Right cardiac atrium (tissue), 5 donors: Measurements from ENCODE around the gene GLI3. TPM values are rescaled to one million over a fixed set of nuclear protein-coding genes. Genes with fewer than 3 reads are reported as not detected.

Experiments used
- ATAC-seq, 2 donors: fragments of 200-7000 bp; cut with Tn5 transposase; one replicate each; pipeline versions ENCODE4 v1.8.0 to v1.9.1; 2020; ENCODE audit warnings: moderate library complexity in 2 of 2, mild to moderate bottlenecking in 1 of 2
- DNase-seq, 3 donors: peaks; one replicate each; pipeline ENCODE4 v3.0.0-alpha.2; 2020
- H3K27ac ChIP-seq: one replicate; pipeline ENCODE4 v1.5.1; 2013; ENCODE audit warnings: mild to moderate bottlenecking, low read length, control low read depth, moderate library complexity
- H3K27me3 ChIP-seq: one replicate; pipeline ENCODE4 v1.6.1; 2013; ENCODE audit not compliant: control insufficient read depth, insufficient read depth
- H3K4me1 ChIP-seq: one replicate; pipeline ENCODE4 v1.6.1; 2013; ENCODE audit warnings: low read length; ENCODE audit not compliant: control insufficient read depth, insufficient read depth
- H3K4me3 ChIP-seq: one replicate; pipeline ENCODE4 v1.5.1; 2013; ENCODE audit warnings: low read length, control low read depth
- H3K9me3 ChIP-seq: one replicate; pipeline ENCODE4 v1.6.1; 2013; ENCODE audit warnings: low read length; ENCODE audit not compliant: control insufficient read depth
- WGBS: extraction: QIAGEN DNeasy Blood & Tissue Kit; methylation state at CpG from one replicate; pipeline ENCODE4 v1.1.7; 2013; 5-methylcytosine and 5-hydroxymethylcytosine counted together
- intact Hi-C, 4 donors: fragments of 100-400 bp; cut with DNase I; formaldehyde crosslinking; loops; one replicate each; pipeline versions ENCODE4 v1.11.0 to v1.14.0; 2022 to 2023
- polyA plus RNA-seq: library from polyadenylated mRNA; stranded (reverse); fragments of 200-250 nt; gene quantifications from one replicate; pipeline ENCODE4 v1.2.3, GENCODE V29; 2013
- total RNA-seq, 4 donors: library from RNA; stranded (reverse); fragmentation: NEBNext Ultra II Directional; extraction: Animal tissue kit (Norgen Biotek cat#: 25700); gene quantifications; one replicate each; pipeline ENCODE4 v1.2.1, GENCODE V29; 2021
- donor health status: healthy with polysubstance abuse.
- donor health status: DM: no; HTN: yes; CAD: no.
- donor health status: DM: no; HTN: no; CAD: no.
- donor health status: DM: no; HTN: yes; CAD: no; lungs with severe emphysema.
- donor health status: DM: yes; HTN: yes; CAD: no.

Gene GLI3
- total and polyA plus RNA-seq, 5 donors = 0.50 to 3.5 (median 2.5) TPM

DNA sequence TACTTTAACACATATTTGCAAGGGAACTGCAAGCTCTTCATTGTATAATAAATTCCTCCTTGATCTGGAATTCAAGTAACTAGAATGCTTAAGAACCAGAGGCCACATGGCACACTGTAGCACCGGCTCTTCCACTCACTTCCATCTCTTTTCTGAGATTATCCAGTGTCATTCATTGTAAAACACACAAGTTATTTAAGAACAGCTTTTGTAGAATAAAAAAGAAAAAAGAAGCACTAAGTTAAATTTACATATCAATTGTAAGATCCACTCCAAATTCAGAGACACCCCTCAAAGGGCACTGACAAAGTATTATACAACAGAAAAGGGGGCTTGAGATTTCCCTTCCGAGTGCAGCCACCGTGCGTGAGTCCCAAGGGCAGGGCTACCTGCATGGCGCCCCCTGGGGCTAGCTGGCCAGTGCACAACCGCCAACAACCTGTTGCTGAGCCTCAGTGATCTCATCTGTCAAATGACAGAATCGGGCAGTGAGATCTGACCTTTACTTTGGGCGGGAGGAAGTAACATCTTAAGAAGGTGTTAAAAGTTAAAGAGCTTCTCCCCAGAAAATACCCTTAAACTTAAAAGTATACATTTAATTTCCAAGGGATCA, 12.5 kb downstream of the GLI3 start:
- intact Hi-C loops = no loop called here
- WGBS = 93% methylated on average over 8 of the region's 8 CpGs
- Histone ChIP-seq H3K27me3 (no peaks in the 10 kb centered on the region), H3K4me1 (no peaks in the 10 kb centered on the region), H3K4me3 (no peak overlapping the region), H3K27ac (no peak overlapping the region), H3K9me3 (no peaks in the 10 kb centered on the region)
- no peak for DNase-seq
- no peak for ATAC-seq

DNA sequence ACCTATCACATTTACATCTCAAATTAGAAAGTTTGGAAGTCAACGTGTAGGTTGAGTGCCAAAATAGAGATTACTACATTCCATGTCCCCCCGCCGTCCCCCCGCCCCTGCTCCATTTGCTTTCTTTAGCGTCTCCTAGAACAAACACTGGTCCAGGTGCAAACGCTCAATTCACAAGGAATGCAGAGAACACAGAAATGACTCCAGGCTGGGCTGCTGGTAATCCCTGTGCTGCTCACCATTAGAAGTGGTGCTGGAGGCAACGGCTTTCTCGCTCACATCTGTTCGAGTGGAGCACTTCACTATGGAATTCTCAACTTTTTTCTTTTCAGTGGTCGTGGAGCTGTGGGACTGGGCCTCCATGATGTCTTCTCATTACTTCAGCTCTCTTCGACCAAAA, 14.1 kb downstream of the GLI3 start:
- H3K4me1 ChIP-seq = no peaks in the 10 kb centered on the region
- 76% methylated on average over 11 of the region's 11 CpGs for WGBS
- H3K27me3 ChIP-seq = no peaks in the 10 kb centered on the region
- intact Hi-C loops = no loop called here
- H3K4me3 ChIP-seq = no peak overlapping the region
- ATAC-seq (no peak), DNase-seq (no peak)
- H3K27ac ChIP-seq = no peak overlapping the region
- no peaks in the 10 kb centered on the region for H3K9me3 ChIP-seq

DNA sequence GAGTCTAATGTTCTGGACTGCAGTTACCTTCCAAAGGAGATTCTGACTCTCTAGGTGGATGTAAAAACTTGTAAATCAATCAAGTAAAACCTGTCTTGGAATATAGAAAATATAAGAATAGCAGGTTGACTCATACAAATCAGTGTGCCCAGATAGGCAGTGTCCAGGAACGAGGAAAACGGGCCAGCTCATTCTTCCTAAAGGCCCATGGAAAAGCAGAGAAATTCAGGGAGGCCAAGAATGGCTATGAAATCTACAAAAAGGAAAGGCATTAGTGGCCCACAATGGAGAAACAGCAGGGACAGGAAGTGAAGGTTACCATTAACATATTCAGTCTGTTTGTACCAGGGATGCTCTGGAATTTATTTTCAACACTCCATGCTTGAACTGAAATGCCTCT, 14.9 kb downstream of the GLI3 start:
- Histone ChIP-seq H3K4me1 (no peaks in the 10 kb centered on the region), H3K4me3 (no peak overlapping the region), H3K27me3 (no peaks in the 10 kb centered on the region), H3K9me3 (no peaks in the 10 kb centered on the region), H3K27ac (no peak overlapping the region)
- no peak for DNase-seq
- over 99% methylated on average over 2 of the region's 2 CpGs for WGBS
- no peak for ATAC-seq
- intact Hi-C loops = no loop called here

DNA sequence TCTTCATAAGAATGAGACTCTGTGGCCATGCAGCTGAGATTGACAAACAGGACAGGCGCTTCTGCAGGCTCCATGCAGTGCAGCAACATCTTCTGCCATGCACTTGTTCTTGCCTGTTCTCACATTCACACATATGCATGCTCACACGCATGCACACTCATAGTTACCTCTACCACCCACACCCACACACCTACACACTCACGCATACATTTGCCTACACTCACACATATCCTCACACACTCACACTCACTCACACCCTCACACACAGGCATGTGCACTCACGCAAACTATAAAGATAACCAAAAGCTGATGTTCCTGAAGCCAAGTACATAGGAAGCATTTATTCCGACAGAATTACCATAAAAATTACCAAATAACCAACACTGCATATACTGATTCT, 15.7 kb downstream of the GLI3 start:
- no peak for DNase-seq

DNA sequence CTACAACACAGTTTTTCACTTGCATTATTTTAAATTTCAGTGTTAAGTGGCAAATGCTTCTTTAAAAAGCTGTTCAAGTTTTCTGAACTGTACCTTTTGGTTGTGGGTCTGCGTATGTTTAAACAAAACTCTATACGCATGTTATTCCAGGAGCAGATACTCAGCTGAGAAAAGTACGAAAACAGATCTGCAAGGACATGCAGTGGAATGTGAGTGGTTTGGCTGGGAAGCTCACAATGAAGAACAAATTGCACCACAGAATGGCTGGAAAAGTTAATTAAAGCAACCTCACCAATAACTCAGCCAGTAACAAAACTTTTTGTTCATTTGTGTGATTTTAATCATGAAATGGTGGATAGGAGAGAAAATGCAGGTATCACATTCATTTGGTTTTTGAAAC, 17.6 kb downstream of the GLI3 start:
- H3K4me1 ChIP-seq = no peaks in the 10 kb centered on the region
- no peaks in the 10 kb centered on the region for H3K27me3 ChIP-seq
- DNase-seq = no peak
- 88% methylated on average over 3 of the region's 3 CpGs for WGBS
- no peak overlapping the region for H3K27ac ChIP-seq
- no peak overlapping the region for H3K4me3 ChIP-seq
- no peak for ATAC-seq
- intact Hi-C loops = loop anchor here in 1 of 4 donors (10.0 kb wide), 1 partner anchor 115 kb away; no protein-coding TSS in a partner anchor
- no peaks in the 10 kb centered on the region for H3K9me3 ChIP-seq

More for the DNA sequence above, 15.7 kb downstream of the GLI3 start:
- ATAC-seq = no peak
- Histone ChIP-seq H3K9me3 (no peaks in the 10 kb centered on the region), H3K4me3 (no peak overlapping the region), H3K4me1 (no peaks in the 10 kb centered on the region), H3K27ac (no peak overlapping the region), H3K27me3 (no peaks in the 10 kb centered on the region)
- 95% methylated on average over 5 of the region's 5 CpGs for WGBS
- intact Hi-C loops = no loop called here

DNA sequence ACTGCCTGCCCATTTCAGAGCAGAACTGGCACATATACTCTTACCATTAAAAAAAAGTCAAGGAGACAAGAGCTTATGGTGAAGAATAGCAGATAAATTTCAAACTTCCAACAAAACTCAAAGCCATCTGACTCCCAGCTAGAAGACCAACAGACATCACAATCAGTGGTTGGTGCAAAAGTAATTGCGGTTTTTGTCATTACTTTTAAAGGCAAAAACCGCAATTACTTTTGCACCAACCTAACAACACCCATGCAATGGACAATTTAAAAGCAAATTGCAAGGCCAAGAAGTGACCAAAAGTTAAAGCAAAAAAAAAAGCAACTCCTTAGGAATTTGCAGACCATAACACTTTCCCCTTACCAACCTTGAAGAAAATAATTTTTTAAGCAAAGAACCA, 18.8 kb downstream of the GLI3 start:
- intact Hi-C loops = loop anchor here in 1 of 4 donors (10.0 kb wide), 1 partner anchor 113 kb away; no protein-coding TSS in a partner anchor
- Histone ChIP-seq H3K4me3 (no peak overlapping the region), H3K27me3 (no peaks in the 10 kb centered on the region), H3K9me3 (no peaks in the 10 kb centered on the region), H3K27ac (no peak overlapping the region), H3K4me1 (no peaks in the 10 kb centered on the region)
- ATAC-seq = no peak
- DNase-seq = no peak
- WGBS = 93% methylated on average over 2 of the region's 2 CpGs

DNA sequence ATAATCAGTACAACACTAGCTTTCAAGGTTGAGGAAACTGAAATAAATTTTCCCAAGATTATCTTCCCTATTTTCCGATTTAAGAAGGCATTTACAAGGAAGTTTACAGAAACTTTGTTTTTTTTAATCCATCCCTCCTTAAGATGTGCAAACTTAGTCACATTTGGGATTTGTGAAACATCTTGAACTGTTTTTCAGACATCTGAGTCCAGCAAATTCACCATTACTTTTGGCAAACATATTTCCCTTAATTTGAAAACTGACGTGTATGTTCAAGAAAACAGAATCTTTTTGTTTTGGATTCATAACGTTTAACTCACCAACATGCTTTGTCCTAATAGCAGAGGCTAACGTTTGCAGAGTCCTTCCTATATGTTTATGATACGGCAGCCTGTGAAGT, 19.5 kb downstream of the GLI3 start:
- H3K27ac ChIP-seq = no peak overlapping the region
- 76% methylated on average over 5 of the region's 5 CpGs for WGBS
- no peaks in the 10 kb centered on the region for H3K4me1 ChIP-seq
- no peaks in the 10 kb centered on the region for H3K27me3 ChIP-seq
- intact Hi-C loops = loop anchor here in 1 of 4 donors (10.0 kb wide), 1 partner anchor 113 kb away; no protein-coding TSS in a partner anchor
- no peak overlapping the region for H3K4me3 ChIP-seq
- no peak for ATAC-seq
- DNase-seq = no peak
- H3K9me3 ChIP-seq = no peaks in the 10 kb centered on the region

DNA sequence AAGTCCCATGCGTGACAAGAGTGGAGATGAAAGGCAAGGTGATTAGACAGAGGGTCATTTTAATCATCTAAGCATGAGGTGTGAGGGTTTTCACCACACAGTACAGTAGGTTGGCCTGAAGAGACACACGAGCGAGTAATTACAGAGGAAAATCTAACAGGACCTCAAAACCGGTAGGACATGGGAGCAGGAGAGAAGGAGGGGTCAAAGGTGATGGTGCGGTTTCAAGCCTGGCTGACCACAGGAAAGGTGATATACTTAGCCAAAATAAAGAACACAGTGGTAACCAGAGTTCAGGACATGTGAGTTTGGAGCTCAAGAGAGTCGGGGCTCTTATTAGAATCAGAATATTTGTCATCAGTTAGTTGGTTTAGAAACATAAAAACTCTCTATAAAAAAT, 20.0 kb downstream of the GLI3 start:
- H3K27ac ChIP-seq = no peak overlapping the region
- ATAC-seq (no peak), DNase-seq (no peak)
- no peaks in the 10 kb centered on the region for H3K27me3 ChIP-seq
- no peaks in the 10 kb centered on the region for H3K9me3 ChIP-seq
- intact Hi-C loops = loop anchor here in 1 of 4 donors (10.0 kb wide), 1 partner anchor 112 kb away; no protein-coding TSS in a partner anchor
- H3K4me3 ChIP-seq = no peak overlapping the region
- no peaks in the 10 kb centered on the region for H3K4me1 ChIP-seq
- whole genome bisulfite sequencing = 86% methylated on average over 6 of the region's 6 CpGs

DNA sequence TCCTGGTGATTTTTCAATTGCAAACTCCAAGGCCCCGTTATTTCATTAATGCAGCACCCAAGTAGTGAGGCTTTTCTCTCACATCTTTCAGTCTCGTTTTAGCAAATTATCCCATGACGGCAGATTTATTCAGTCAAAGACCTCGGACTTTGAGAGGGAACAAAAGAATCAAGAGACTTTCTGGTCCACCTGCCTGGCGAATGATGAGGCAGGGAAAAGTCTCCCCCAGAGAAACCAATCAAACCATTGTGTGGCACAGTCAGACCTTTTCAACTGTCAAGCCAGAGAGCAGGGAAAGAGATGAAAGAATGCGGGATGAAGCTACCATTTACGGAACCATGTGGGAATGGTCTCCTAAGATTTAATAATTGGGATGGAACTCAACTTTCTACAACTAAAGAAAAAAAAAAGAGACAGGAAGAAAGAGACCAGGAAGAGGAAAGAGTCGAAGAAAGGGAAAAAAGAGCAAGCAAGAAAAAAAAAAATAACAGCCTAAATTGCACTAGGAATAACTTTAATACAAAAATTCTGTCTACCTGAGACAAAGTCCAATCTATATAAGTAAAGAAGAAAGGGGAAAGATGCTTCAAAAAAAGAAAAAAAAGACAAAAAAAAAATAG, 22.8 kb downstream of the GLI3 start:
- WGBS = 90% methylated on average over 8 of the region's 8 CpGs
- H3K27me3 ChIP-seq = no peaks in the 10 kb centered on the region
- no peak overlapping the region for H3K4me3 ChIP-seq
- no peak for DNase-seq
- no peak overlapping the region for H3K27ac ChIP-seq
- intact Hi-C loops = loop anchor here in 1 of 4 donors (10.0 kb wide), 1 partner anchor 109 kb away; no protein-coding TSS in a partner anchor
- ATAC-seq = no peak
- no peaks in the 10 kb centered on the region for H3K4me1 ChIP-seq
- H3K9me3 ChIP-seq = no peaks in the 10 kb centered on the region

DNA sequence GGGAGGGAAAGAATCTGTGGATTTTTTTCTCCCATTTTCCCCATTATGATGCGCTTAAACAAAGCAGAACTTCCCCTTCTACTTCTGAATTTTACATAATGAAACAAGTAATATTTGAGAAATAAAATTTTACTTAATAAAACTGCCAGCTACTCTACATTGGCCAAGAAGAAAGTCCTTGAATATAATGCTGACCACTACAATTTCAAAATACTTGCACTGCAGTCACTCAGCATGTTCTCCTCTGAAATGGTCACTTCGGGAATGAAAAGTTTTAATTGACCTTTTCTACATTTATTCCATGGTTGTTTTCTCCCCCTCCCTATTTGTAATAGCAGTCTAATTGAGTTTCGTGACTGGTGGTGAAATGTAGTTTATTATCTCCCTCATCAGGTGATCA, 23.9 kb downstream of the GLI3 start:
- ATAC-seq (no peak), DNase-seq (no peak)
- intact Hi-C loops = loop anchor here in 1 of 4 donors (10.0 kb wide), 1 partner anchor 108 kb away; no protein-coding TSS in a partner anchor
- Histone ChIP-seq H3K4me3 (no peak overlapping the region), H3K27me3 (no peaks in the 10 kb centered on the region), H3K27ac (no peak overlapping the region), H3K4me1 (no peaks in the 10 kb centered on the region), H3K9me3 (no peaks in the 10 kb centered on the region)
- WGBS = 90% methylated on average over 3 of the region's 3 CpGs

DNA sequence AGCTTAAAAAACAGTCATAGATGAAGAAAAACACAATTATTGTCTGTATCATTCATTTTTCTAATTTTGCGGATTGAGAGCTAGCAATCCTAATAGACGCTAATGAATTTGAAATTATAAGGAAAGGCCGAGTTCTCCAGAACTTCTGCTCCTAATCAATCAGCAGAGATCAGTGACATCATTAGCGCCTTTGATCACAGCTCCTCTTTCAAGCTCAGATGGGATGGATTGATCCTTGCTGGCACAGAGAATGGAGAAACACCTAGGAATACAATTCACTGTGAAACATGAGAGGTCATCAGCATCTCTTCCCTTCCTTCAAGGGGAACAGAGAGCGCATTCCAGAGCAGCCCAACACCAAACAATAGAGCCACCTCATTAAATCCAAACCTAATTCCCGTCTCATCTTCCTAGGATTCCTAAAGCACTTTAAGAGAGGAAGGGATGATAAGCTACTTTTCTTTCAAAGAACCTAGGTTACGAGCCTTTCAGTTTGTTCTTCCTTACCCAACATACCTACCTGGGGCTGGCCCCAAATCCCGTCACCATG, 24.4 kb downstream of the GLI3 start:
- Histone ChIP-seq H3K27ac (no peak overlapping the region), H3K27me3 (no peaks in the 10 kb centered on the region), H3K4me1 (no peaks in the 10 kb centered on the region), H3K4me3 (no peak overlapping the region), H3K9me3 (no peaks in the 10 kb centered on the region)
- intact Hi-C loops = loop anchor here in 1 of 4 donors (10.0 kb wide), 1 partner anchor 108 kb away; no protein-coding TSS in a partner anchor
- WGBS = 96% methylated on average over 8 of the region's 8 CpGs
- DNase-seq (no peak), ATAC-seq (no peak)
